BLaER1 (cell line): ENCODE results near the gene FAM171A2.

ENCODE experiments used
- H3K27ac ChIP-seq: shearing (Covaris generic); formaldehyde crosslinking; 2 replicates; pipeline ENCODE4 v1.8.1; 2022
- H3K27me3 ChIP-seq: shearing (Covaris generic); formaldehyde crosslinking; 2 replicates; pipeline ENCODE4 v1.8.1; 2022
- H3K36me3 ChIP-seq: shearing (Covaris generic); formaldehyde crosslinking; 2 replicates; pipeline ENCODE4 v1.8.1; 2022
- H3K4me1 ChIP-seq: shearing (Covaris generic); formaldehyde crosslinking; 2 replicates; pipeline ENCODE4 v1.8.1; 2022
- H3K4me2 ChIP-seq: shearing (Covaris generic); formaldehyde crosslinking; 2 replicates; pipeline ENCODE4 v1.8.1; 2022
- H3K4me3 ChIP-seq: shearing (Covaris generic); formaldehyde crosslinking; 2 replicates; pipeline ENCODE4 v1.8.1; 2022
- H3K9ac ChIP-seq: shearing (Covaris generic); formaldehyde crosslinking; 2 replicates; pipeline ENCODE4 v1.8.1; 2022
- H3K9me3 ChIP-seq: shearing (Covaris generic); formaldehyde crosslinking; 2 replicates; pipeline ENCODE4 v1.8.1; 2022
- H4K20me1 ChIP-seq: shearing (Covaris generic); formaldehyde crosslinking; 2 replicates; pipeline ENCODE4 v1.8.1; 2022
- Cebpa-rat ChIP-seq: shearing (Covaris generic); IDR thresholded peaks from 2 replicates; pipeline ENCODE4 v1.8.1; 2022

FAM171A2 gene

GRCh38 chr17:44363613-44364159 is at the start of gene FAM171A2:
Gene FAM171A2, minus strand, starts transcription at chr17:44363853. Its CDS starts 139 bp downstream, at chr17:44363714.
- Histone ChIP-seq H3K4me3 (peak within 1 kb of the TSS; percentile 92), H4K20me1 (peaks cover 37% of the 10 kb centered on the region), H3K9ac (peak within 1 kb of the TSS; percentile 91), H3K27me3 (no peaks in the 10 kb centered on the region), H3K9me3 (no peaks in the 10 kb centered on the region), H3K4me1 (peaks cover 39% of the 10 kb centered on the region), H3K36me3 (0 out of 2 replicates have a peak, but pooled peaks cover 6% of the 10 kb centered on the region), H3K27ac (peak within 1 kb of the TSS; percentile 86), H3K4me2 (peak within 1 kb of the TSS; percentile 88)
- no peak for TF ChIP-seq Cebpa-rat

GRCh38 chr17:44409309-44410028 is 45.8 kb upstream of the FAM171A2 start:
- H3K27me3 ChIP-seq, result no peaks in the 10 kb centered on the region
- TF ChIP-seq Cebpa-rat, result no peak
- H3K9me3 ChIP-seq, result no peaks in the 10 kb centered on the region
- no peak overlapping the region for H3K4me3 ChIP-seq
- H3K27ac ChIP-seq, result no peak overlapping the region
- H3K4me2 ChIP-seq, result no peak overlapping the region
- peaks cover 75% of the 10 kb centered on the region for H3K36me3 ChIP-seq
- H3K4me1 ChIP-seq, result no peaks in the 10 kb centered on the region
- peaks cover 6% of the 10 kb centered on the region; the same call in 1 of the 2 replicates for H4K20me1 ChIP-seq
- H3K9ac ChIP-seq, result no peak overlapping the region

- H3K27ac ChIP-seq, result no peak overlapping the region
- TF ChIP-seq Cebpa-rat, result no peak
These were observed 45.1 kb upstream of the FAM171A2 start for GRCh38 chr17:44408786-44409185.

GRCh38 chr17:44402564-44403172 is 39.0 kb upstream of the FAM171A2 start:
- no peak overlapping the region for H3K9ac ChIP-seq
- H3K27ac ChIP-seq, result no peak overlapping the region
- peaks cover 56% of the 10 kb centered on the region for H3K4me1 ChIP-seq
- no peak overlapping the region for H3K4me3 ChIP-seq
- H4K20me1 ChIP-seq, result peaks cover 18% of the 10 kb centered on the region; the same call in 1 of the 2 replicates
- TF ChIP-seq Cebpa-rat, result no peak
- H3K9me3 ChIP-seq, result no peaks in the 10 kb centered on the region
- H3K4me2 ChIP-seq, result peak overlapping the region; percentile 10; the same call in 1 of the 2 replicates
- peaks cover 92% of the 10 kb centered on the region for H3K36me3 ChIP-seq
- H3K27me3 ChIP-seq, result no peaks in the 10 kb centered on the region

More at GRCh38 chr17:44408786-44409185, 45.1 kb upstream of the FAM171A2 start:
- H3K9me3 ChIP-seq, result no peaks in the 10 kb centered on the region
- no peak overlapping the region for H3K4me2 ChIP-seq
- H3K36me3 ChIP-seq, result peaks cover 78% of the 10 kb centered on the region
- H3K27me3 ChIP-seq, result no peaks in the 10 kb centered on the region
- H4K20me1 ChIP-seq, result peaks cover 6% of the 10 kb centered on the region; the same call in 1 of the 2 replicates
- H3K9ac ChIP-seq, result no peak overlapping the region
- H3K4me3 ChIP-seq, result no peak overlapping the region
- H3K4me1 ChIP-seq, result peaks cover under 1% of the 10 kb centered on the region; the same call in 1 of the 2 replicates

GRCh38 chr17:44400226-44400847 is 36.7 kb upstream of the FAM171A2 start:
- Histone ChIP-seq H3K9me3 (no peaks in the 10 kb centered on the region), H3K36me3 (peaks cover 90% of the 10 kb centered on the region), H4K20me1 (peaks cover 19% of the 10 kb centered on the region; the same call in 1 of the 2 replicates), H3K27ac (peak overlapping the region; percentile 73), H3K4me1 (peaks cover 56% of the 10 kb centered on the region), H3K9ac (peak overlapping the region; percentile 56), H3K4me2 (peak overlapping the region; percentile 92), H3K27me3 (no peaks in the 10 kb centered on the region), H3K4me3 (peak overlapping the region; percentile 42; the same call in 1 of the 2 replicates)
- TF ChIP-seq Cebpa-rat, result no peak

- H3K9ac ChIP-seq, result peak overlapping the region; percentile 56; the same call in 1 of the 2 replicates
- peaks cover 82% of the 10 kb centered on the region for H3K36me3 ChIP-seq
- H3K4me2 ChIP-seq, result peak overlapping the region; percentile 92
- H3K9me3 ChIP-seq, result no peaks in the 10 kb centered on the region
- peaks cover 19% of the 10 kb centered on the region; the same call in 1 of the 2 replicates for H4K20me1 ChIP-seq
- peaks cover 56% of the 10 kb centered on the region for H3K4me1 ChIP-seq
- TF ChIP-seq Cebpa-rat, result no peak
- H3K4me3 ChIP-seq, result no peak overlapping the region
- peak overlapping the region; percentile 21; the same call in 1 of the 2 replicates for H3K27ac ChIP-seq
- H3K27me3 ChIP-seq, result no peaks in the 10 kb centered on the region
These were observed 35.3 kb upstream of the FAM171A2 start for GRCh38 chr17:44398692-44399691.

- Histone ChIP-seq H3K27ac (no peak overlapping the region), H3K4me3 (no peak overlapping the region), H4K20me1 (peaks cover 19% of the 10 kb centered on the region; the same call in 1 of the 2 replicates), H3K4me1 (peaks cover 46% of the 10 kb centered on the region), H3K9ac (no peak overlapping the region), H3K9me3 (no peaks in the 10 kb centered on the region), H3K36me3 (peaks cover 71% of the 10 kb centered on the region), H3K27me3 (no peaks in the 10 kb centered on the region), H3K4me2 (peak overlapping the region; percentile 92)
- no peak for TF ChIP-seq Cebpa-rat
These were observed 34.1 kb upstream of the FAM171A2 start for GRCh38 chr17:44397479-44398440.

- Histone ChIP-seq H3K4me2 (no peak overlapping the region), H3K27me3 (no peaks in the 10 kb centered on the region), H4K20me1 (peaks cover 19% of the 10 kb centered on the region; the same call in 1 of the 2 replicates), H3K4me1 (peaks cover 41% of the 10 kb centered on the region), H3K27ac (no peak overlapping the region), H3K36me3 (peaks cover 63% of the 10 kb centered on the region), H3K4me3 (no peak overlapping the region), H3K9ac (no peak overlapping the region), H3K9me3 (no peaks in the 10 kb centered on the region)
- no peak for TF ChIP-seq Cebpa-rat
These were observed 33.3 kb upstream of the FAM171A2 start for GRCh38 chr17:44396946-44397345.
